HEK293 (cell line): ENCODE measurements around the gene NNAT.

Experiments used
- CTCF ChIA-PET: fragments of 350-600 bp; formaldehyde crosslinking; extraction: SDS; loops from one replicate; lab custom pipeline; 2021; ENCODE audit warnings: antibody characterized with exemption; lab: Yijun Ruan, JAX
- POLR2A ChIA-PET: fragments of 300-600 bp; formaldehyde crosslinking; extraction: SDS; loops from one replicate; lab custom pipeline; 2020; ENCODE audit warnings: antibody characterized with exemption, inconsistent platforms; lab: Yijun Ruan, JAX
- H3K27ac ChIP-seq: fragments of 200-500 bp; sonication (Bioruptor generic); 2 replicates; pipeline ENCODE4 v1.5.1; 2014; ENCODE audit warnings: low read depth, low read length, control low read depth, inconsistent platforms; ENCODE audit errors: extremely low read depth
- H3K36me3 ChIP-seq, 2 experiments: fragments of 200-500 bp in 1 of 2; sonication (Bioruptor generic) in 1 of 2; 1 replicate in 1 of 2; 2 replicates in 1 of 2; pipeline ENCODE4 v1.5.1; 2014 to 2017; ENCODE audit warnings: inconsistent platforms in 2 of 2, low read length in 2 of 2; ENCODE audit not compliant: control insufficient read depth in 2 of 2, insufficient read depth in 1 of 2
- H3K4me1 ChIP-seq: fragments of 200-500 bp; sonication (Bioruptor generic); 2 replicates; pipeline ENCODE4 v1.5.1; 2014; ENCODE audit warnings: mild to moderate bottlenecking, low read length, inconsistent platforms; ENCODE audit not compliant: control insufficient read depth, insufficient read depth
- H3K4me3 ChIP-seq: 2 replicates; pipeline ENCODE4 v1.5.1; 2011; ENCODE audit warnings: low read depth, mild to moderate bottlenecking, control low read depth, low read length, moderate library complexity
- H3K9me3 ChIP-seq: fragments of 200-500 bp; sonication (Bioruptor generic); 2 replicates; pipeline ENCODE4 v1.5.1; 2014; ENCODE audit warnings: low read depth, low read length, inconsistent platforms; ENCODE audit not compliant: control insufficient read depth, insufficient read depth
- IKZF3 ChIP-seq: fragments of 450-650 bp; IDR thresholded peaks from 2 replicates; pipeline ENCODE4 v1.5.0; 2018; ENCODE audit warnings: missing biosample characterization, mild to moderate bottlenecking, missing genetic modification characterization, moderate library complexity
- KLF16 ChIP-seq: fragments of 450-650 bp; formaldehyde crosslinking; IDR thresholded peaks from 2 replicates; pipeline ENCODE4 v1.5.1; 2017; ENCODE audit warnings: missing biosample characterization, missing genetic modification characterization
- PRDM6 ChIP-seq: fragments of 450-650 bp; formaldehyde crosslinking; IDR thresholded peaks from 2 replicates; pipeline ENCODE4 v1.5.1; 2017; ENCODE audit warnings: missing biosample characterization, missing genetic modification characterization
- REPIN1 ChIP-seq: fragments of 450-650 bp; formaldehyde crosslinking; IDR thresholded peaks from 2 replicates; pipeline ENCODE4 v1.5.1; 2017; ENCODE audit warnings: missing biosample characterization, missing genetic modification characterization, low read depth
- SP2 ChIP-seq: fragments of 450-650 bp; formaldehyde crosslinking; IDR thresholded peaks from 2 replicates; pipeline ENCODE4 v1.5.1; 2016; ENCODE audit warnings: missing biosample characterization, missing genetic modification characterization
- ZBTB49 ChIP-seq: fragments of 450-650 bp; formaldehyde crosslinking; IDR thresholded peaks from 2 replicates; pipeline ENCODE4 v1.5.1; 2016; ENCODE audit warnings: missing biosample characterization, missing genetic modification characterization, low read depth
- ZNF10 ChIP-seq: fragments of 450-650 bp; formaldehyde crosslinking; IDR thresholded peaks from 2 replicates; pipeline ENCODE4 v1.5.1; 2017; ENCODE audit warnings: missing biosample characterization, missing genetic modification characterization
- ZNF202 ChIP-seq: fragments of 450-650 bp; formaldehyde crosslinking; IDR thresholded peaks from 2 replicates; pipeline ENCODE4 v1.5.1; 2016; ENCODE audit warnings: missing biosample characterization, missing genetic modification characterization, borderline replicate concordance
- ZNF211 ChIP-seq: fragments of 450-650 bp; formaldehyde crosslinking; IDR thresholded peaks from 2 replicates; pipeline ENCODE4 v1.5.1; 2016; ENCODE audit warnings: low read depth, missing biosample characterization, missing genetic modification characterization
- ZNF221 ChIP-seq: fragments of 450-650 bp; formaldehyde crosslinking; IDR thresholded peaks from 2 replicates; pipeline ENCODE4 v1.5.1; 2017; ENCODE audit warnings: missing biosample characterization, missing genetic modification characterization, borderline replicate concordance
- ZNF266 ChIP-seq: fragments of 450-650 bp; formaldehyde crosslinking; IDR thresholded peaks from 2 replicates; pipeline ENCODE4 v1.5.1; 2016; ENCODE audit warnings: missing biosample characterization, missing genetic modification characterization, low read depth
- ZNF350 ChIP-seq: fragments of 450-650 bp; formaldehyde crosslinking; IDR thresholded peaks from 2 replicates; pipeline ENCODE4 v1.5.0; 2017; ENCODE audit warnings: missing biosample characterization, mild to moderate bottlenecking, missing genetic modification characterization
- ZNF394 ChIP-seq: fragments of 450-650 bp; formaldehyde crosslinking; IDR thresholded peaks from 2 replicates; pipeline ENCODE4 v1.5.1; 2016; ENCODE audit warnings: missing biosample characterization, missing genetic modification characterization, mild to moderate bottlenecking, moderate library complexity, borderline replicate concordance
- ZNF549 ChIP-seq: fragments of 450-650 bp; IDR thresholded peaks from 2 replicates; pipeline ENCODE4 v1.5.1; 2018; ENCODE audit warnings: missing biosample characterization, missing genetic modification characterization, mild to moderate bottlenecking, inconsistent platforms, moderate library complexity
- ZNF560 ChIP-seq: fragments of 450-650 bp; formaldehyde crosslinking; IDR thresholded peaks from 2 replicates; pipeline ENCODE4 v1.5.1; 2017; ENCODE audit warnings: missing biosample characterization, missing genetic modification characterization, borderline replicate concordance
- ZNF623 ChIP-seq: fragments of 450-650 bp; formaldehyde crosslinking; IDR thresholded peaks from 2 replicates; pipeline ENCODE4 v1.5.1; 2016; ENCODE audit warnings: missing biosample characterization, missing genetic modification characterization
- ZNF654 ChIP-seq: fragments of 450-650 bp; formaldehyde crosslinking; IDR thresholded peaks from 2 replicates; pipeline ENCODE4 v1.5.1; 2016; ENCODE audit warnings: low read depth, missing biosample characterization, missing genetic modification characterization
- ZNF768 ChIP-seq: fragments of 450-650 bp; formaldehyde crosslinking; IDR thresholded peaks from 2 replicates; pipeline ENCODE4 v1.5.1; 2018; ENCODE audit warnings: missing biosample characterization, mild to moderate bottlenecking, missing genetic modification characterization
- TF ChIP-seq, protein P1 (sequence below): fragments of 450-650 bp; formaldehyde crosslinking; IDR thresholded peaks from 2 replicates; pipeline ENCODE4 v1.5.1; 2016; ENCODE audit warnings: missing biosample characterization, missing genetic modification characterization, low read depth
- TF ChIP-seq, protein P2 (sequence below): fragments of 450-650 bp; formaldehyde crosslinking; IDR thresholded peaks from 2 replicates; pipeline ENCODE4 v1.5.0; 2017; ENCODE audit warnings: missing biosample characterization, missing genetic modification characterization, borderline replicate concordance

NNAT gene

DNA sequence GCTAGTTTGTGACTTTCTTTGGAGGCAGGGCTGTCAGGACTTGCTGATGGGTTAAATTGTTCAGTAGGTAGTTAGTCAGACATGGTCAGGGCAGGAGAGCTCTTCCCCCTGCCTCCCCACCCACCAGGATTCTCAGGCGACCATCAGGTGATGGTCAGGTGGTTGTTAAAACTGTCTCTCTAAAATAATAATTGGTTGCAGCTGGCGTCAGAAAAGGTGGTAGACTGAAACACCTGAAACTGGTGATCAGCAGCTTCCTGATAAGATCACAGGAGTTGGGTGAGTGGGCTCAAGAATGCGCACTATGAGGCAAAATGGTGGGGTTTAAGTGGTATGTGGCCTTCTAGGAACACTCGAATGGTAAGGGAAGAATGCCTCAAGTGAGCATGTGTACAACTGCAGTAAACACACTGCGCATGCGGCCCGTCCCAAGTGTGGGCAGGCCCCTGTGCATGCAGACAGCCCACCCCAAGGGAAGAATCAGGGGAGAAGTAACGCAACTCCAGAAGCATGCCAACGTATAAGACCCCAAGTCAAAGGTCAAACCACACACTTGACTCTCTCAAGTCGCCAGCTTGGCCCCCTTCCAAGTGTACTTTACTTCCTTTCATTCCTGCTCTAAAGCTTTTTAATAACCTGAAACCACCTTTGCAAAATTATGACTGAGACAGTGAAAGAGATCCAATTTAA, 14.5 kb downstream of the NNAT start:
- H3K27ac ChIP-seq: no peak overlapping the region
- ChIA-PET POLR2A (interaction anchor here (0.8 kb wide), 1 partner anchor 738 kb away, joined by 5 read pairs; no protein-coding TSS in a partner anchor), CTCF (interaction anchor here (0.6 to 8.6 kb wide), 11 partner anchors 18 to 702 kb away, joined by 3 to 125 read pairs (median 4); no protein-coding TSS in a partner anchor)
- no peaks in the 10 kb centered on the region for H3K36me3 ChIP-seq
- no peaks in the 10 kb centered on the region for H3K9me3 ChIP-seq
- H3K4me3 ChIP-seq: no peak overlapping the region
- no peaks in the 10 kb centered on the region for H3K4me1 ChIP-seq
- no peak for TF ChIP-seq ZBTB49 (tag by site-specific recombination)
- TF ChIP-seq SP2: no peak
- no peak for TF ChIP-seq ZNF768 (tag by site-specific recombination)
- no peak for TF ChIP-seq KLF16 (tag by site-specific recombination)
- TF ChIP-seq, protein P1, sequence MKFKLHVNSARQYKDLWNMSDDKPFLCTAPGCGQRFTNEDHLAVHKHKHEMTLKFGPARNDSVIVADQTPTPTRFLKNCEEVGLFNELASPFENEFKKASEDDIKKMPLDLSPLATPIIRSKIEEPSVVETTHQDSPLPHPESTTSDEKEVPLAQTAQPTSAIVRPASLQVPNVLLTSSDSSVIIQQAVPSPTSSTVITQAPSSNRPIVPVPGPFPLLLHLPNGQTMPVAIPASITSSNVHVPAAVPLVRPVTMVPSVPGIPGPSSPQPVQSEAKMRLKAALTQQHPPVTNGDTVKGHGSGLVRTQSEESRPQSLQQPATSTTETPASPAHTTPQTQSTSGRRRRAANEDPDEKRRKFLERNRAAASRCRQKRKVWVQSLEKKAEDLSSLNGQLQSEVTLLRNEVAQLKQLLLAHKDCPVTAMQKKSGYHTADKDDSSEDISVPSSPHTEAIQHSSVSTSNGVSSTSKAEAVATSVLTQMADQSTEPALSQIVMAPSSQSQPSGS (tag by site-specific recombination): no peak

DNA sequence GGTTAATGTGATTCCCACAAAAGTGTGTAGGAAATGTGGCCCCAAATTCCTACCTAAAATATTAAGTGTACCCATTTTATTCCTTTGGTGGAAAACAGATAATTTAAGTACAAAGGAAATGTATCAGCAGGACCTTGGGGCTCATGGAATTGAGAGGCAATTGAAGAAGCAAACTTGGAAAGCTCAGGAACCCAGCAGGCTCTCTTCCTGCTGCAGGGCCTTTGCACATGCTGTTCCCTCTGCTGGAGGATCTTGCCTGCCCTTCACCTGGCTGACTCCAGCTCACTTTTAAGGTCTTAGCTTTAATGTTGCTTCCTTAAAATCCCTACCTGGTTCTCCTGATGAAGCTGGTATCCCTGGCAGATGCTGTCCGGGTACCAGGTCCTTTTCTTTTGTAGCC, 16.5 kb downstream of the NNAT start:
- Histone ChIP-seq H3K4me3 (no peak overlapping the region), H3K27ac (no peak overlapping the region), H3K36me3 (no peaks in the 10 kb centered on the region), H3K4me1 (no peaks in the 10 kb centered on the region), H3K9me3 (no peaks in the 10 kb centered on the region)
- TF ChIP-seq REPIN1 (tag by site-specific recombination) (no peak), ZNF211 (no peak), ZNF654 (no peak), ZNF560 (tag by site-specific recombination) (no peak), ZNF202 (tag by site-specific recombination) (no peak), ZNF623 (tag by site-specific recombination) (peak; percentile 72), ZNF350 (no peak), ZNF549 (tag by site-specific recombination) (no peak)
- TF ChIP-seq, protein P2, sequence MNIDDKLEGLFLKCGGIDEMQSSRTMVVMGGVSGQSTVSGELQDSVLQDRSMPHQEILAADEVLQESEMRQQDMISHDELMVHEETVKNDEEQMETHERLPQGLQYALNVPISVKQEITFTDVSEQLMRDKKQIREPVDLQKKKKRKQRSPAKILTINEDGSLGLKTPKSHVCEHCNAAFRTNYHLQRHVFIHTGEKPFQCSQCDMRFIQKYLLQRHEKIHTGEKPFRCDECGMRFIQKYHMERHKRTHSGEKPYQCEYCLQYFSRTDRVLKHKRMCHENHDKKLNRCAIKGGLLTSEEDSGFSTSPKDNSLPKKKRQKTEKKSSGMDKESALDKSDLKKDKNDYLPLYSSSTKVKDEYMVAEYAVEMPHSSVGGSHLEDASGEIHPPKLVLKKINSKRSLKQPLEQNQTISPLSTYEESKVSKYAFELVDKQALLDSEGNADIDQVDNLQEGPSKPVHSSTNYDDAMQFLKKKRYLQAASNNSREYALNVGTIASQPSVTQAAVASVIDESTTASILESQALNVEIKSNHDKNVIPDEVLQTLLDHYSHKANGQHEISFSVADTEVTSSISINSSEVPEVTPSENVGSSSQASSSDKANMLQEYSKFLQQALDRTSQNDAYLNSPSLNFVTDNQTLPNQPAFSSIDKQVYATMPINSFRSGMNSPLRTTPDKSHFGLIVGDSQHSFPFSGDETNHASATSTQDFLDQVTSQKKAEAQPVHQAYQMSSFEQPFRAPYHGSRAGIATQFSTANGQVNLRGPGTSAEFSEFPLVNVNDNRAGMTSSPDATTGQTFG (tag by site-specific recombination): no peak
- CTCF ChIA-PET: interaction anchor here (1.8 to 2.0 kb wide), 2 partner anchors 152 to 268 kb away, joined by 6 to 8 read pairs; no protein-coding TSS in a partner anchor
- POLR2A ChIA-PET: interaction anchor here (1.3 kb wide), 1 partner anchor 11 kb away, joined by 4 read pairs; the partner anchor contains the start of gene BLCAP

- Histone ChIP-seq H3K27ac (no peak overlapping the region), H3K9me3 (no peaks in the 10 kb centered on the region), H3K4me3 (no peak overlapping the region), H3K36me3 (no peaks in the 10 kb centered on the region), H3K4me1 (no peaks in the 10 kb centered on the region)
- no peak for TF ChIP-seq PRDM6 (tag by site-specific recombination)
- no peak for TF ChIP-seq ZNF10
- TF ChIP-seq ZNF394 (tag by site-specific recombination): no peak
- no peak for TF ChIP-seq ZNF266 (tag by site-specific recombination)
- TF ChIP-seq IKZF3 (tag by site-specific recombination): no peak
- TF ChIP-seq ZNF221 (tag by site-specific recombination): no peak
- ChIA-PET POLR2A (interaction anchor here (1.3 to 1.5 kb wide), 2 partner anchors 11 to 249 kb away, joined by 3 to 4 read pairs; partner anchors contain the start of genes BLCAP and MANBAL), CTCF (interaction anchor here (0.6 to 2.0 kb wide), 5 partner anchors 153 to 342 kb away, joined by 3 to 8 read pairs (median 4); no protein-coding TSS in a partner anchor)
Observed at GRCh38 chr20:37538003-37538402, 17.0 kb downstream of the NNAT start.
